AG09309 (cell line): ENCODE measurements around the gene SBF1.

Source experiments
- DNase-seq: peaks from one replicate; pipeline ENCODE4 v3.0.0-alpha.2; 2010; ENCODE audit warnings: low read depth
- H3K4me3 ChIP-seq: 2 replicates; pipeline ENCODE4 v1.5.1; 2011; ENCODE audit warnings: mild to moderate bottlenecking, low read depth, low read length, moderate library complexity; ENCODE audit not compliant: control insufficient read depth
- CTCF ChIP-seq: IDR thresholded peaks from 2 replicates; pipeline ENCODE4 v1.5.1; 2011; ENCODE audit warnings: mild to moderate bottlenecking, low read depth, low read length, inconsistent platforms; ENCODE audit not compliant: insufficient read depth, control insufficient read depth; ENCODE audit errors: missing control alignments

Gene SBF1

GRCh38 chr22:50459016-50459415 is 15.8 kb downstream of the SBF1 start:
- H3K4me3 ChIP-seq = no peak overlapping the region
- DNase-seq = no peak
- no peak for TF ChIP-seq CTCF

- no peak for DNase-seq
- TF ChIP-seq CTCF = no peak
- H3K4me3 ChIP-seq = no peak overlapping the region
Measured at GRCh38 chr22:50456466-50457234, 18.2 kb downstream of the SBF1 start.

GRCh38 chr22:50456026-50456425 is 18.8 kb downstream of the SBF1 start:
- no peak overlapping the region for H3K4me3 ChIP-seq
- DNase-seq = no peak
- TF ChIP-seq CTCF = no peak

- no peak for TF ChIP-seq CTCF
- no peak for DNase-seq
- no peak overlapping the region for H3K4me3 ChIP-seq
Measured at GRCh38 chr22:50455201-50455600, 19.6 kb downstream of the SBF1 start.

GRCh38 chr22:50454556-50455075 is 20.2 kb downstream of the SBF1 start:
- no peak for TF ChIP-seq CTCF
- H3K4me3 ChIP-seq = no peak overlapping the region
- DNase-seq = no peak

- DNase-seq = no peak
- no peak for TF ChIP-seq CTCF
- no peak overlapping the region for H3K4me3 ChIP-seq
Measured at GRCh38 chr22:50452649-50453048, 22.2 kb downstream of the SBF1 start.
